Measurements from ENCODE around the gene GPR42. TPM values are rescaled to one million over a fixed set of nuclear protein-coding genes. Genes with fewer than 3 reads are reported as not detected.

Gene GPR42
- total and polyA plus RNA-seq, 4 donors: 0.21 to 1.5 TPM; not detected in 2

- Histone ChIP-seq H3K4me3 (no peak overlapping the region), H3K27ac (ENCODE audit: low read depth in 1 of 2, low read length in 1 of 2) (no peak overlapping the region), H3K27me3 (ENCODE audit: control insufficient read depth in 3 of 3, insufficient read depth in 3 of 3, low read length in 2 of 3) (no peaks in the 10 kb centered on the region), H3K9ac (ENCODE audit: insufficient read depth in 1 of 2, low read length in 2 of 2) (no peak overlapping the region), H3K36me3 (ENCODE audit: control insufficient read depth in 4 of 4, insufficient read depth in 4 of 4, low read length in 4 of 4) (peaks cover 0 to 3% (median 0%) of the 10 kb centered on the region in 4 donors), H3K4me1 (ENCODE audit: control insufficient read depth in 5 of 5, insufficient read depth in 5 of 5, low read length in 5 of 5) (no peaks in the 10 kb centered on the region), H3K9me3 (ENCODE audit: control insufficient read depth in 4 of 4, insufficient read depth in 3 of 4, low read length in 3 of 4) (no peaks in the 10 kb centered on the region)
- no peak for TF ChIP-seq CTCF (IDR thresholded peaks at IDR 0.05; ENCODE audit: control extremely low read depth, extremely low read depth)
- ATAC-seq (ENCODE audit: insufficient read depth, low FRiP score) (no peak), DNase-seq (no peak)
- WGBS, 2 donors: 74% methylated on average over 4 of the region's 4 CpGs
Observed at GRCh38 chr19:35327642-35328041, 43.2 kb upstream of the GPR42 start.

GRCh38 chr19:35328851-35329285 is 42.0 kb upstream of the GPR42 start, which contains the start of gene CD22:
CD22 (plus strand) TSS chr19:35329187; CDS start chr19:35332041, 2,854 bp downstream.
- Histone ChIP-seq H3K9me3 (ENCODE audit: control insufficient read depth in 4 of 4, insufficient read depth in 3 of 4, low read length in 3 of 4) (no peaks in the 10 kb centered on the region), H3K36me3 (ENCODE audit: control insufficient read depth in 4 of 4, insufficient read depth in 4 of 4, low read length in 4 of 4) (peaks cover 0 to 3% (median 0%) of the 10 kb centered on the region in 4 donors), H3K4me3 (no peak within 1 kb of the TSS), H3K9ac (ENCODE audit: insufficient read depth in 1 of 2, low read length in 2 of 2) (no peak within 1 kb of the TSS), H3K27ac (ENCODE audit: low read depth in 1 of 2, low read length in 1 of 2) (no peak within 1 kb of the TSS), H3K27me3 (ENCODE audit: control insufficient read depth in 3 of 3, insufficient read depth in 3 of 3, low read length in 2 of 3) (no peaks in the 10 kb centered on the region), H3K4me1 (ENCODE audit: control insufficient read depth in 5 of 5, insufficient read depth in 5 of 5, low read length in 5 of 5) (no peaks in the 10 kb centered on the region)
- WGBS, 2 donors: 37 to 67% methylated on average over 12 of the region's 12 CpGs
- TF ChIP-seq CTCF (IDR thresholded peaks at IDR 0.05; ENCODE audit: control extremely low read depth, extremely low read depth): no peak
- DNase-seq: no peak
- no peak for ATAC-seq (ENCODE audit: insufficient read depth, low FRiP score)

DNA sequence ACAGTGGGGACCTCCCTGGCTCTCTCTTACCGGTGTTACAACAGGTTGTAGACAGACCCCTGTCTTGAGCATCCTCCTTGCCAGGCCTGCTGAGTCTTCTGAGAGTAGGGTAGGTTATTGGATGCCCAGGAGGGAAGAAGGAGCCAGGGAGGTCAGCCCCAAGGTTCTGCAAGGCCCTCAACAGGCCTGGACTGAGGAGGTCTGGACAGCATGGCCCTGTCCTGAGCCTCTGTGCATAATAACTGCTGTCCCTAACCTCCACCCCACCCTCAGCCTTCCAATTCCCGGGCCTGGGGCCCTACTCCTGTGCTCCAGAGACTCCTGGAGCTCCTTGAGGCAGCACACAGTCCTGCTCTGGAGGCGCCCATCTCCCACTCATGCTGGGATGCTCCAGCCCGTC is 41.5 kb upstream of the GPR42 start:
- H3K4me1 ChIP-seq (ENCODE audit: control insufficient read depth in 5 of 5, insufficient read depth in 5 of 5, low read length in 5 of 5): no peaks in the 10 kb centered on the region
- H3K27me3 ChIP-seq (ENCODE audit: control insufficient read depth in 3 of 3, insufficient read depth in 3 of 3, low read length in 2 of 3): no peaks in the 10 kb centered on the region
- H3K36me3 ChIP-seq (ENCODE audit: control insufficient read depth in 4 of 4, insufficient read depth in 4 of 4, low read length in 4 of 4): peaks cover 0 to 3% (median 0%) of the 10 kb centered on the region in 4 donors
- no peak overlapping the region for H3K9ac ChIP-seq (ENCODE audit: insufficient read depth in 1 of 2, low read length in 2 of 2)
- no peak for TF ChIP-seq CTCF (IDR thresholded peaks at IDR 0.05; ENCODE audit: control extremely low read depth, extremely low read depth)
- WGBS, 2 donors: 79 to 81% methylated on average over 4 of the region's 4 CpGs
- no peak overlapping the region for H3K27ac ChIP-seq (ENCODE audit: low read depth in 1 of 2, low read length in 1 of 2)
- H3K9me3 ChIP-seq (ENCODE audit: control insufficient read depth in 4 of 4, insufficient read depth in 3 of 4, low read length in 3 of 4): no peaks in the 10 kb centered on the region
- ATAC-seq (ENCODE audit: insufficient read depth, low FRiP score): no peak
- no peak for DNase-seq
- no peak overlapping the region for H3K4me3 ChIP-seq

GRCh38 chr19:35330475-35330874 is 40.4 kb upstream of the GPR42 start:
- Histone ChIP-seq H3K4me3 (no peak overlapping the region), H3K9ac (ENCODE audit: insufficient read depth in 1 of 2, low read length in 2 of 2) (no peak overlapping the region), H3K27me3 (ENCODE audit: control insufficient read depth in 3 of 3, insufficient read depth in 3 of 3, low read length in 2 of 3) (no peaks in the 10 kb centered on the region), H3K4me1 (ENCODE audit: control insufficient read depth in 5 of 5, insufficient read depth in 5 of 5, low read length in 5 of 5) (no peaks in the 10 kb centered on the region), H3K27ac (ENCODE audit: low read depth in 1 of 2, low read length in 1 of 2) (no peak overlapping the region), H3K9me3 (ENCODE audit: control insufficient read depth in 4 of 4, insufficient read depth in 3 of 4, low read length in 3 of 4) (no peaks in the 10 kb centered on the region), H3K36me3 (ENCODE audit: control insufficient read depth in 4 of 4, insufficient read depth in 4 of 4, low read length in 4 of 4) (peaks cover 0 to 3% (median 0%) of the 10 kb centered on the region in 4 donors)
- DNase-seq: no peak
- WGBS, 2 donors: 72 to 82% methylated on average over 7 of the region's 7 CpGs
- no peak for TF ChIP-seq CTCF (IDR thresholded peaks at IDR 0.05; ENCODE audit: control extremely low read depth, extremely low read depth)
- ATAC-seq (ENCODE audit: insufficient read depth, low FRiP score): no peak

All from lung (tissue), 12 donors.